ENCODE data around the gene SHROOM2.

Gene SHROOM2

DNA sequence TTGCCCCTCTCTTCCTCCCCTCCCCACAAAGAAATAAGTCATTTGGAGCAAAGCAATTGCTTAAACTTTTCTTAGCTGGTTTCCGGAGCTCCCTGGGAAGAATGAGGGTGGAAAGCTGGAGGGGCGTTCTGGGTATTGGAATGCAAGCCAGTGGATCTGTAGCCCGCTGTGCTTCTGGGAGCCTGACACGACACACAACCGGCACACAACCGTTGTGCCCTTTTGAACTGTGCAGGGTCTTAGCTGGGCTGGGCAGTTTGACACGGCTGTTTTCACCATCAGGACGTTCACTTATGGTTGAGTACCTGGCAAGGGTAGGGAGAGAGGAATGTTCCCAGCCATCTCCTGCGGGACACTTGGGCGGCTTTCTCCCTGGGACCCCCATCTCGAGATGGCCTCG lies 38.3 kb downstream of the SHROOM2 start:
- H2AFZ ChIP-seq (ENCODE audit: low read depth, low read length) = no peak overlapping the region
- no peak overlapping the region for H3K27ac ChIP-seq (ENCODE audit: low read length, poor library complexity, severe bottlenecking)
- H3K9me3 ChIP-seq (ENCODE audit: control insufficient read depth, low read length) = no peaks in the 10 kb centered on the region
- peaks cover 14% of the 10 kb centered on the region for H3K79me1 ChIP-seq (replicated peaks; ENCODE audit: low read length, poor library complexity, severe bottlenecking)
- H3K27me3 ChIP-seq (ENCODE audit: control insufficient read depth in 1 of 2, insufficient read depth in 1 of 2, low read length in 2 of 2) = peaks cover 0 to 12% of the 10 kb centered on the region in 2 experiments
- peak overlapping the region; percentile 27 for H4K91ac ChIP-seq (ENCODE audit: low read length)
- H3K4me3 ChIP-seq (ENCODE audit: insufficient read depth in 1 of 2, low read depth in 1 of 2, low read length in 2 of 2) = no peak overlapping the region
- DNase-seq = peak; percentile 38
- peak overlapping the region; percentile 66 for H2AK5ac ChIP-seq (ENCODE audit: low read length, severe bottlenecking)
- no peak overlapping the region for H2BK5ac ChIP-seq (ENCODE audit: low read depth, low read length, poor library complexity, severe bottlenecking)
- no peak overlapping the region for H3K23ac ChIP-seq (ENCODE audit: low read length in 2 of 2)
- H3K4me2 ChIP-seq (ENCODE audit: low read length, poor library complexity, severe bottlenecking) = no peak overlapping the region
- no peak overlapping the region for H3K4ac ChIP-seq (ENCODE audit: low read depth in 1 of 2, low read length in 2 of 2)
- H3K36me3 ChIP-seq (ENCODE audit: control insufficient read depth in 1 of 2, insufficient read depth in 2 of 2, low read depth in 1 of 2, low read length in 2 of 2) = peaks cover 0 to 3% of the 10 kb centered on the region in 2 experiments
- H3K4me1 ChIP-seq (ENCODE audit: control insufficient read depth, insufficient read depth, low read depth, low read length) = peaks cover 23% of the 10 kb centered on the region
- peak overlapping the region; percentile 67 for H2BK15ac ChIP-seq (ENCODE audit: low read depth, poor library complexity, severe bottlenecking)
- H3K14ac ChIP-seq (ENCODE audit: low read length in 2 of 2) = no peak overlapping the region
- peak overlapping the region; percentile 54 for H4K8ac ChIP-seq (ENCODE audit: low read length)
- WGBS = 74% methylated on average over 10 of the region's 12 CpGs
- peak overlapping the region; percentile 18 to 43 for H3K18ac ChIP-seq (ENCODE audit: low read depth in 1 of 2, low read length in 2 of 2)
- peak overlapping the region; percentile 49 for H2BK120ac ChIP-seq (ENCODE audit: low read depth, low read length)
- H3K9ac ChIP-seq (ENCODE audit: low read length) = no peak overlapping the region
- H2BK12ac ChIP-seq (ENCODE audit: low read length in 2 of 2) = peak overlapping the region in 1 of 2 experiments; percentile 90

DNA sequence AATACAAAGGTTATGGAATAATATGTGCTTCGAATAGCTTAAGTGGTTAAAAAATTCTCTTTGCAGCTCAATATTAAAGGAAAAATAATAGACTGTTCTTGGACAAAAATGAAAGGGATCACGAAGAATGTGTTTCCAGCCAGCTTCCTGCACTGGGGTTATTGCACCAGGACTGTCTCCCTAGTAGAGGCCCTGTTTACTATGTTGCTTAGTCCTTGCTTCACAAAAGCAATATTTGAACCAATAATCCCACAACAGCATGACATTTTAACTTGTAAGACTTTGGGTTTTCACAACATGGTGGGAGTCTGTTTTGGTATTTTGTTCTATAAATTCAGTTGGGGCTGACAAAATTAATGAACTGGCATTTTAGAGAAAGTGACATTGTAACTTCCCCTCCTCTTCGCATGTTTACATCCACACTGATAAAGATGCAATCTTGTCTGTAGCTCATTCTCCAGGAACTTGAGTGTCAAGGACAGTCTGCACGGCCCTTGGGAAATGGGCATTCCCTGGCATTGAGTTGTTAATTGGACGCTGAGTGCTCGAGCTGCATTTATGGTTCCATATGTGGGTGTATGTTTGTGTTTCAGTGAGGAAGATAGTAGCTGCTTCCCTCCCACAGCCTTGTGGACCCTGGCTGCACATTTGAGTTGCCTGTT lies 39.0 kb downstream of the SHROOM2 start:
- Histone ChIP-seq H3K4me2 (ENCODE audit: low read length, poor library complexity, severe bottlenecking) (no peak overlapping the region), H3K27ac (ENCODE audit: low read length, poor library complexity, severe bottlenecking) (no peak overlapping the region), H3K9me3 (ENCODE audit: control insufficient read depth, low read length) (no peaks in the 10 kb centered on the region), H2BK120ac (ENCODE audit: low read depth, low read length) (no peak overlapping the region), H3K4ac (ENCODE audit: low read depth in 1 of 2, low read length in 2 of 2) (no peak overlapping the region), H4K91ac (ENCODE audit: low read length) (no peak overlapping the region), H2AFZ (ENCODE audit: low read depth, low read length) (no peak overlapping the region), H3K9ac (ENCODE audit: low read length) (no peak overlapping the region), H3K18ac (ENCODE audit: low read depth in 1 of 2, low read length in 2 of 2) (no peak overlapping the region), H3K79me1 (replicated peaks; ENCODE audit: low read length, poor library complexity, severe bottlenecking) (peaks cover 14% of the 10 kb centered on the region), H2AK5ac (ENCODE audit: low read length, severe bottlenecking) (no peak overlapping the region), H4K8ac (ENCODE audit: low read length) (no peak overlapping the region), H3K4me3 (ENCODE audit: insufficient read depth in 1 of 2, low read depth in 1 of 2, low read length in 2 of 2) (no peak overlapping the region), H2BK12ac (ENCODE audit: low read length in 2 of 2) (no peak overlapping the region), H3K27me3 (ENCODE audit: control insufficient read depth in 1 of 2, insufficient read depth in 1 of 2, low read length in 2 of 2) (peaks cover 0 to 12% of the 10 kb centered on the region in 2 experiments), H3K4me1 (ENCODE audit: control insufficient read depth, insufficient read depth, low read depth, low read length) (peaks cover 28% of the 10 kb centered on the region), H2BK15ac (ENCODE audit: low read depth, poor library complexity, severe bottlenecking) (no peak overlapping the region), H3K14ac (ENCODE audit: low read length in 2 of 2) (no peak overlapping the region), H3K36me3 (ENCODE audit: control insufficient read depth in 1 of 2, insufficient read depth in 2 of 2, low read depth in 1 of 2, low read length in 2 of 2) (peaks cover 0 to 3% of the 10 kb centered on the region in 2 experiments), H2BK5ac (ENCODE audit: low read depth, low read length, poor library complexity, severe bottlenecking) (no peak overlapping the region), H3K23ac (ENCODE audit: low read length in 2 of 2) (no peak overlapping the region)
- 41% methylated on average over 4 of the region's 6 CpGs for WGBS
- DNase-seq = peak; percentile 76

DNA sequence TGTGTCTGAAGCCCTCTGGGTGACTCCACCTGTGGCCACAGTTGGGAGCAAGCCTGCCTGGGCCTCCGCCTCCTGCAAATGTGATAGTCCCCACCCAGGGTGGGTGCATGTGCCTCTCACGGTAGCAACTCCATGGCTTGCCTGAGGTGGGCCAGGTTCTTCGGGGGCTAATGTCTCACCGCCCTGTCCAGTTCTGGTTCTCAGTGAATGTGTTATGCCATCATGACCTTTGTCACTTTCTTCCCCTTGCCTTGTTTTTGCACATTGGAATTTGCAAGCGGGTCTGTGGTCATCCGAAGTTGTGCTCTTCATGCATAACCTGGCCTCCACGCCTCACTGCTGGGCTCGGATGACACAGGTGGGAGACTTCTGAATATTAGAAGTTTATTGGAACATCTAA lies 39.7 kb downstream of the SHROOM2 start:
- peaks cover 28% of the 10 kb centered on the region for H3K4me1 ChIP-seq (ENCODE audit: control insufficient read depth, insufficient read depth, low read depth, low read length)
- no peak for DNase-seq
- 95% methylated on average over 5 of the region's 8 CpGs for WGBS

DNA sequence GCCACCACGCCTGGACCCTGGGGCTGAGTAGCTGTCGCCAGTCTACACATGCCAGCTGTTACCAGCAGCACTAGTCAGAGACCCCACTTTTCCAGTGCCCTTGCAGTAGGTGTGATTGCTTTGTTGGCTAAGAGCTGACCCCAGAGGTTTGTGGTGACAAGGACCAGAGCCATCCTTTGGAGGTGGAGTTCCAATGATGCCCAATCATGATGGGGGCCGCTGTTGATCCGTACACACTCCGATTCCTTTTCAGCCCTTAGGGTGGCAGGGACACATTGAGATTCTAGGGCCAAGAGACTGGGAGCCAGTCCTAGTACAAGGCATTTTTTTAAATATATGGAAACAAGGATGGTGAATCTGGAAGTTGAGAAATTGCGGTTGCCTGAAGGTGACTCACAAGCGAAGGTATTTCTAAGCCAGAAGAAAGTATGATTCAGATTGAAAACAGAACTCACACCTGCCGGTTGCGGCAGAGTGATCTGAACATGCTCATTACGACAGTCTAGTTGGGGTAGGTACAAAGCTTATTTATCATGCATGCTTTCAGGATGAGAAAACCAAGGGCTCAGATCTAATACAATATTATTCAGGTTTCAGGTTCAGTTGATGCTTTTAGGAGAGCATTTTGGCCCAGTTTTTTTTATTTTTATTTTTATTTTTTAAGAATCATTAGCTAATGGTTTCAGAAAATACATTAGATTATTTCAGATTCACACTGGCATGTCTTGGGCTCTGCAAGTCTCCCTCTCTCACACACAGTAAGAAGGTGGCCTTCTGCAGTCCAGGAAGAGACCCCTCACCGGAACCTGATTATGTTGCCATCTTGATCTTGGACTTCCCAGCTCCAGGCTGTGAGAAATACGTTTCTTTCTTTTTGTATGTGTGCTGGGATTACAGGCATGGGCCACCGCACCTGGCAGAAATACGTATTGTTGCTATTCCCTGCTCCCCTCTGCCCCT lies 43.4 kb downstream of the SHROOM2 start:
- Histone ChIP-seq H3K9me3 (ENCODE audit: control insufficient read depth, low read length) (no peaks in the 10 kb centered on the region), H3K4me1 (ENCODE audit: control insufficient read depth, insufficient read depth, low read depth, low read length) (peaks cover 33% of the 10 kb centered on the region), H2BK120ac (ENCODE audit: low read depth, low read length) (peak overlapping the region; percentile 61), H2BK12ac (ENCODE audit: low read length in 2 of 2) (peak overlapping the region in 1 of 2 experiments; percentile 72), H2BK15ac (ENCODE audit: low read depth, poor library complexity, severe bottlenecking) (no peak overlapping the region), H3K36me3 (ENCODE audit: control insufficient read depth in 1 of 2, insufficient read depth in 2 of 2, low read depth in 1 of 2, low read length in 2 of 2) (peaks cover 0 to 7% of the 10 kb centered on the region in 2 experiments), H3K14ac (ENCODE audit: low read length in 2 of 2) (no peak overlapping the region), H3K79me1 (replicated peaks; ENCODE audit: low read length, poor library complexity, severe bottlenecking) (peaks cover 12% of the 10 kb centered on the region), H3K4ac (ENCODE audit: low read depth in 1 of 2, low read length in 2 of 2) (no peak overlapping the region), H4K8ac (ENCODE audit: low read length) (peak overlapping the region; percentile 41), H3K23ac (ENCODE audit: low read length in 2 of 2) (no peak overlapping the region), H2AK5ac (ENCODE audit: low read length, severe bottlenecking) (peak overlapping the region; percentile 96), H4K91ac (ENCODE audit: low read length) (peak overlapping the region; percentile 61), H3K9ac (ENCODE audit: low read length) (no peak overlapping the region), H2AFZ (ENCODE audit: low read depth, low read length) (no peak overlapping the region), H3K4me3 (ENCODE audit: insufficient read depth in 1 of 2, low read depth in 1 of 2, low read length in 2 of 2) (no peak overlapping the region), H3K18ac (ENCODE audit: low read depth in 1 of 2, low read length in 2 of 2) (no peak overlapping the region), H2BK5ac (ENCODE audit: low read depth, low read length, poor library complexity, severe bottlenecking) (no peak overlapping the region), H3K27me3 (ENCODE audit: control insufficient read depth in 1 of 2, insufficient read depth in 1 of 2, low read length in 2 of 2) (peaks cover 0 to 4% of the 10 kb centered on the region in 2 experiments), H3K27ac (ENCODE audit: low read length, poor library complexity, severe bottlenecking) (peak overlapping the region; percentile 90), H3K4me2 (ENCODE audit: low read length, poor library complexity, severe bottlenecking) (no peak overlapping the region)
- WGBS = 57% methylated on average over 9 of the region's 14 CpGs
- DNase-seq = peak; percentile 83

More for the DNA sequence above, 39.7 kb downstream of the SHROOM2 start:
- Histone ChIP-seq H2BK120ac (ENCODE audit: low read depth, low read length) (no peak overlapping the region), H3K4me3 (ENCODE audit: insufficient read depth in 1 of 2, low read depth in 1 of 2, low read length in 2 of 2) (no peak overlapping the region), H2AK5ac (ENCODE audit: low read length, severe bottlenecking) (no peak overlapping the region), H3K14ac (ENCODE audit: low read length in 2 of 2) (peak overlapping the region in 1 of 2 experiments; percentile 1), H2BK12ac (ENCODE audit: low read length in 2 of 2) (no peak overlapping the region), H2AFZ (ENCODE audit: low read depth, low read length) (no peak overlapping the region), H3K27ac (ENCODE audit: low read length, poor library complexity, severe bottlenecking) (no peak overlapping the region), H3K9ac (ENCODE audit: low read length) (no peak overlapping the region), H3K4me2 (ENCODE audit: low read length, poor library complexity, severe bottlenecking) (no peak overlapping the region), H3K79me1 (replicated peaks; ENCODE audit: low read length, poor library complexity, severe bottlenecking) (peaks cover 12% of the 10 kb centered on the region), H3K36me3 (ENCODE audit: control insufficient read depth in 1 of 2, insufficient read depth in 2 of 2, low read depth in 1 of 2, low read length in 2 of 2) (peaks cover 0 to 3% of the 10 kb centered on the region in 2 experiments), H3K27me3 (ENCODE audit: control insufficient read depth in 1 of 2, insufficient read depth in 1 of 2, low read length in 2 of 2) (peaks cover 0 to 12% of the 10 kb centered on the region in 2 experiments), H3K9me3 (ENCODE audit: control insufficient read depth, low read length) (no peaks in the 10 kb centered on the region), H4K91ac (ENCODE audit: low read length) (no peak overlapping the region), H3K4ac (ENCODE audit: low read depth in 1 of 2, low read length in 2 of 2) (peak overlapping the region in 1 of 2 experiments; percentile 53), H2BK5ac (ENCODE audit: low read depth, low read length, poor library complexity, severe bottlenecking) (no peak overlapping the region), H2BK15ac (ENCODE audit: low read depth, poor library complexity, severe bottlenecking) (peak overlapping the region; percentile 33), H4K8ac (ENCODE audit: low read length) (no peak overlapping the region), H3K18ac (ENCODE audit: low read depth in 1 of 2, low read length in 2 of 2) (peak overlapping the region; percentile 37 to 88), H3K23ac (ENCODE audit: low read length in 2 of 2) (no peak overlapping the region)

Measured in mesenchymal stem cell (in vitro differentiated cells and primary cell).